ENCODE measurements around the gene EMCN. TPM values are rescaled to one million over a fixed set of nuclear protein-coding genes. Genes with fewer than 3 reads are reported as not detected.

The EMCN gene
- total and polyA plus RNA-seq, 2 donors (not counting 1 experiment from before 2014, with no cell fraction given) = not detected

DNA sequence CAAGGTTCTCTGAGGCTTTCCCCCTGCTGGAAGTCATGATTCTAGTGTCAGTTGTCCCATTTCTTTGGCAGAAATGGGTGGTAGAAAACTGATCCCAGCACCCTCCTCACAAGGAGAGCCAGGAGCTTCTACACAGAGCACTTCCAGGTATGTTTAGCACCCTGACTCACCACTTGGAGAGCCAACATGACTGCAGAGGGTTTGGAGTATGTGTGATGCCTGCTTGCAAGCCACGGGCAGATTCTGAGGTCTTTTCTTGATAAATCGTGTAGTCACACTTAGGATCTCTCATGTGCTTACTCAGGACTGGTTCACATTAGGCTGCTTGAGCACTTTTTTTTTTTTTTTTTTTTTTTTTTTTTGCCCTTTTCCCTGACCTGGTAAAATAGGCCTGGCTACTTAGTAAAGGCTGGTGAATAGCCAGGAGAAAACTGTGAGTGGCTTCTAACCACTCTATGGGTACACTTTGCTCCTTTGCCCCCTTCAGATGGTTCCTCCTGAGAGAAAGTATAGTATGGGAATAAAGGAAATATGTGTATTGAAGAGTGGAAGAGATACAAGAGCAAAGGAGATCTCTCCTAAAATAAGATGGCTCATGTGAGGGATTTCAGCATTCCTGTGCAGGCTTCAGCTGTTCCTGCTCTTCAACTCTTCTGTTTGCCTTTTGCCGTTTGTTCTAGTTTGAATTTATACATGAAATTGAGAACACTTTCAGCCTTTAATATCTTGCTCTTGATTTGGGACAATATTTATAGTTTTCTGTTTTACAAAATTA lies 103.6 kb downstream of the EMCN start:
- DNase-seq (no peak), ATAC-seq (ENCODE audit: low read depth) (no peak)
- Histone ChIP-seq H3K4me1 (ENCODE audit: control insufficient read depth in 2 of 2, insufficient read depth in 2 of 2, low read length in 2 of 2) (no peaks in the 10 kb centered on the region), H3K9me3 (ENCODE audit: control extremely low read depth in 1 of 3, control insufficient read depth in 2 of 3, insufficient read depth in 1 of 3, low read length in 2 of 3) (no peaks in the 10 kb centered on the region), H3K36me3 (replicated peaks in 1 of 2; ENCODE audit: control extremely low read depth in 1 of 2, control insufficient read depth in 1 of 2, extremely low read depth in 1 of 2, insufficient read depth in 2 of 2, low read length in 1 of 2) (no peaks in the 10 kb centered on the region), H3K9ac (ENCODE audit: low read length) (no peak overlapping the region), H3K4me2 (replicated peaks; ENCODE audit: low read depth, low read length, poor library complexity, severe bottlenecking) (no peak overlapping the region), H3K4me3 (ENCODE audit: control extremely low read depth in 1 of 5, extremely low read depth in 1 of 5, insufficient read depth in 1 of 5, low read depth in 2 of 5, low read length in 4 of 5) (no peak overlapping the region), H3K27me3 (replicated peaks in 1 of 4; ENCODE audit: control extremely low read depth in 1 of 4, control insufficient read depth in 3 of 4, insufficient read depth in 4 of 4, low read length in 3 of 4) (no peaks in the 10 kb centered on the region), H3K79me2 (ENCODE audit: control insufficient read depth, insufficient read depth, low read length) (no peaks in the 10 kb centered on the region), H3K27ac (ENCODE audit: low read length in 2 of 2) (no peak overlapping the region), H4K20me1 (ENCODE audit: control insufficient read depth, insufficient read depth, low read length, poor library complexity, severe bottlenecking) (no peaks in the 10 kb centered on the region), H2AFZ (ENCODE audit: insufficient read depth, low read depth, low read length, poor library complexity, severe bottlenecking) (no peak overlapping the region)
- intact Hi-C loops (cut with micrococcal nuclease) = no loop called here
- Mint-ChIP-seq H3K4me3 (no peak overlapping the region), H3K27me3 (peaks cover 10% of the 10 kb centered on the region), H3K27ac (no peak overlapping the region), H3K9me3 (ENCODE audit: insufficient read depth) (no peaks in the 10 kb centered on the region), H3K4me1 (no peaks in the 10 kb centered on the region)
- ChIA-PET CTCF (no interaction called here), POLR2A (no interaction called here)
- TF ChIP-seq EZH2 (IDR thresholded peaks at IDR 0.05; ENCODE audit: borderline replicate concordance, insufficient read depth, low read depth, low read length, poor library complexity, severe bottlenecking) = no peak
- TF ChIP-seq, protein P1, sequence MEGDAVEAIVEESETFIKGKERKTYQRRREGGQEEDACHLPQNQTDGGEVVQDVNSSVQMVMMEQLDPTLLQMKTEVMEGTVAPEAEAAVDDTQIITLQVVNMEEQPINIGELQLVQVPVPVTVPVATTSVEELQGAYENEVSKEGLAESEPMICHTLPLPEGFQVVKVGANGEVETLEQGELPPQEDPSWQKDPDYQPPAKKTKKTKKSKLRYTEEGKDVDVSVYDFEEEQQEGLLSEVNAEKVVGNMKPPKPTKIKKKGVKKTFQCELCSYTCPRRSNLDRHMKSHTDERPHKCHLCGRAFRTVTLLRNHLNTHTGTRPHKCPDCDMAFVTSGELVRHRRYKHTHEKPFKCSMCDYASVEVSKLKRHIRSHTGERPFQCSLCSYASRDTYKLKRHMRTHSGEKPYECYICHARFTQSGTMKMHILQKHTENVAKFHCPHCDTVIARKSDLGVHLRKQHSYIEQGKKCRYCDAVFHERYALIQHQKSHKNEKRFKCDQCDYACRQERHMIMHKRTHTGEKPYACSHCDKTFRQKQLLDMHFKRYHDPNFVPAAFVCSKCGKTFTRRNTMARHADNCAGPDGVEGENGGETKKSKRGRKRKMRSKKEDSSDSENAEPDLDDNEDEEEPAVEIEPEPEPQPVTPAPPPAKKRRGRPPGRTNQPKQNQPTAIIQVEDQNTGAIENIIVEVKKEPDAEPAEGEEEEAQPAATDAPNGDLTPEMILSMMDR (IDR thresholded peaks at IDR 0.05) = no peak
- WGBS (ENCODE audit: insufficient coverage) = 100% methylated on average over 1 of the region's 3 CpGs

DNA sequence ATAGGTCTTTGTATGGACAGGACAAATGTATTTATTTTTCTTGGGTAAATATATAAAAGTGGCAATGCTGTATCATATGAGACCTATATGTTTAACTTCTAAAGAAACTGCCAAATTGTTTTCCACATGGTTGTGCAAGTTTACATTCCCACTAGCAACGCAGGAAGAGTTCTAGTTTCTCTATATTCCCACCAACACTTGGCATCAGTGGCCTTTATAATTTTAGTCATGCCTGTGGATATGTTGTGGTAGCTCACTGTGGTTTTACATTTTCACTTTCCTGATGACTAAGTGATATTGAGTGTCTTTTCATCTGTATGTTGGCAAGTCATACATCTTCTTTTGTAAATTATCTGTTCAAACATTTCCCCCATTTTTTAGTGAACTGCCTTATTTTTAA lies 126.0 kb downstream of the EMCN start:
- Histone ChIP-seq H2AFZ (ENCODE audit: insufficient read depth, low read depth, low read length, poor library complexity, severe bottlenecking) (no peak overlapping the region), H3K9me3 (ENCODE audit: control extremely low read depth in 1 of 3, control insufficient read depth in 2 of 3, insufficient read depth in 1 of 3, low read length in 2 of 3) (no peaks in the 10 kb centered on the region), H3K9ac (ENCODE audit: low read length) (no peak overlapping the region), H4K20me1 (ENCODE audit: control insufficient read depth, insufficient read depth, low read length, poor library complexity, severe bottlenecking) (no peaks in the 10 kb centered on the region), H3K79me2 (ENCODE audit: control insufficient read depth, insufficient read depth, low read length) (no peaks in the 10 kb centered on the region), H3K27ac (ENCODE audit: low read length in 2 of 2) (no peak overlapping the region), H3K4me3 (ENCODE audit: control extremely low read depth in 1 of 5, extremely low read depth in 1 of 5, insufficient read depth in 1 of 5, low read depth in 2 of 5, low read length in 4 of 5) (no peak overlapping the region), H3K4me1 (ENCODE audit: control insufficient read depth in 2 of 2, insufficient read depth in 2 of 2, low read length in 2 of 2) (no peaks in the 10 kb centered on the region), H3K4me2 (replicated peaks; ENCODE audit: low read depth, low read length, poor library complexity, severe bottlenecking) (no peak overlapping the region), H3K36me3 (replicated peaks in 1 of 2; ENCODE audit: control extremely low read depth in 1 of 2, control insufficient read depth in 1 of 2, extremely low read depth in 1 of 2, insufficient read depth in 2 of 2, low read length in 1 of 2) (no peaks in the 10 kb centered on the region), H3K27me3 (replicated peaks in 1 of 4; ENCODE audit: control extremely low read depth in 1 of 4, control insufficient read depth in 3 of 4, insufficient read depth in 4 of 4, low read length in 3 of 4) (no peaks in the 10 kb centered on the region)
- H3K27me3 Mint-ChIP-seq = peaks cover 2% of the 10 kb centered on the region
- ChIA-PET CTCF (no interaction called here), POLR2A (no interaction called here)
- intact Hi-C loops (cut with micrococcal nuclease) = no loop called here
- peaks cover 2% of the 10 kb centered on the region for H3K9me3 Mint-ChIP-seq (ENCODE audit: insufficient read depth)
- no peak overlapping the region for H3K4me3 Mint-ChIP-seq
- no peak overlapping the region for H3K27ac Mint-ChIP-seq
- no peak for ATAC-seq (ENCODE audit: low read depth)
- no peak for TF ChIP-seq EZH2 (IDR thresholded peaks at IDR 0.05; ENCODE audit: borderline replicate concordance, insufficient read depth, low read depth, low read length, poor library complexity, severe bottlenecking)
- TF ChIP-seq, protein P1 (IDR thresholded peaks at IDR 0.05) = no peak
- WGBS (ENCODE audit: insufficient coverage) = no CpG with 5 or more reads among the region's 1 CpG
- no peaks in the 10 kb centered on the region for H3K4me1 Mint-ChIP-seq
- no peak for DNase-seq
